Thymus (tissue), 11 donors: ENCODE data around the gene SLC25A45. TPM values are rescaled to one million over a fixed set of nuclear protein-coding genes. Genes with fewer than 3 reads are reported as not detected.
"Not testable (repeated sequence)": the region's sequence is repeated elsewhere in the genome, so short reads cannot be mapped to it uniquely, and the experiment has no call there.

Experiments
- DNase-seq, 9 donors: peaks; one replicate each; pipeline ENCODE4 v3.0.0-alpha.2; 2013; ENCODE audit warnings: low spot score in 9 of 9, low read depth in 6 of 9, missing footprints in 1 of 9
- H3K27ac ChIP-seq, 2 donors: one replicate each; pipeline ENCODE4 v1.5.1; 2013; ENCODE audit warnings: control low read depth in 1 of 2, low read depth in 1 of 2, low read length in 1 of 2, mild to moderate bottlenecking in 1 of 2, moderate library complexity in 1 of 2
- H3K27me3 ChIP-seq, 2 donors: one replicate each; pipeline ENCODE4 v1.5.1; 2013; ENCODE audit warnings: low read length in 1 of 2; ENCODE audit not compliant: control insufficient read depth in 2 of 2, insufficient read depth in 1 of 2
- H3K36me3 ChIP-seq, 2 donors: one replicate each; pipeline ENCODE4 v1.5.1; 2013; ENCODE audit warnings: low read length in 1 of 2, mild to moderate bottlenecking in 1 of 2, moderate library complexity in 1 of 2; ENCODE audit not compliant: control insufficient read depth in 2 of 2, insufficient read depth in 2 of 2
- H3K4me1 ChIP-seq, 2 donors: one replicate each; pipeline ENCODE4 v1.5.1; 2013; ENCODE audit warnings: low read length in 2 of 2; ENCODE audit not compliant: control insufficient read depth in 2 of 2, insufficient read depth in 2 of 2
- H3K4me3 ChIP-seq, 2 donors: one replicate each; pipeline ENCODE4 v1.5.1; 2013; ENCODE audit warnings: low read length in 2 of 2, control low read depth in 1 of 2, mild to moderate bottlenecking in 1 of 2
- H3K9me3 ChIP-seq, 2 donors: one replicate each; pipeline ENCODE4 v1.5.1; 2013; ENCODE audit warnings: low read length in 1 of 2, mild to moderate bottlenecking in 1 of 2; ENCODE audit not compliant: control insufficient read depth in 2 of 2, insufficient read depth in 1 of 2
- WGBS: extraction: QIAGEN DNeasy Blood & Tissue Kit; methylation state at CpG from one replicate; pipeline ENCODE4 v1.1.7; 2013; 5-methylcytosine and 5-hydroxymethylcytosine counted together
- polyA plus RNA-seq: library from polyadenylated mRNA; stranded (reverse); fragments of 200-250 nt; gene quantifications from one replicate; pipeline ENCODE4 v1.2.3, GENCODE V29; 2013
- total RNA-seq: library from RNA; stranded (reverse); fragments of 120-200 nt; gene quantifications from one replicate; pipeline ENCODE4 v1.2.4, GENCODE V29; 2013
- donor health status: healthy.

The SLC25A45 gene
- total and polyA plus RNA-seq, 2 donors, result 8.1 to 35.3 TPM

- H3K4me3 ChIP-seq, result peak overlapping the region; percentile 44 to 49
- H3K27me3 ChIP-seq, result no peaks in the 10 kb centered on the region
- H3K27ac ChIP-seq, result peak overlapping the region; percentile 95 to 98
- H3K9me3 ChIP-seq, result peaks cover 2 to 4% of the 10 kb centered on the region in 2 donors
- peak in 1 of 9 donors; percentile 62 for DNase-seq
- WGBS, result 28% methylated on average over 14 of the region's 14 CpGs
- H3K36me3 ChIP-seq, result peaks cover 10 to 14% of the 10 kb centered on the region in 2 donors
- peaks cover 40 to 63% of the 10 kb centered on the region in 2 donors for H3K4me1 ChIP-seq
These were observed 34.6 kb upstream of the SLC25A45 start for GRCh38 chr11:65416841-65417701.

GRCh38 chr11:65416341-65416824 is 33.9 kb upstream of the SLC25A45 start:
- 6% methylated on average over 18 of the region's 18 CpGs for WGBS
- DNase-seq, result peak in 4 of 9 donors; percentile 76 to 93 (median 88)
- Histone ChIP-seq H3K4me1 (peaks cover 40 to 57% of the 10 kb centered on the region in 2 donors), H3K27me3 (no peaks in the 10 kb centered on the region), H3K9me3 (peaks cover 2% of the 10 kb centered on the region in 2 donors), H3K36me3 (peaks cover 17 to 21% of the 10 kb centered on the region in 2 donors), H3K4me3 (peak overlapping the region; percentile 44 to 49), H3K27ac (peak overlapping the region; percentile 95 to 98)

- no peak for DNase-seq
- Histone ChIP-seq H3K4me1 (peaks cover 36 to 50% of the 10 kb centered on the region in 2 donors), H3K36me3 (peaks cover 23 to 25% of the 10 kb centered on the region in 2 donors), H3K27me3 (no peaks in the 10 kb centered on the region), H3K27ac (no peak overlapping the region), H3K4me3 (peak overlapping the region in 1 of 2 donors; percentile 49), H3K9me3 (peaks cover 0 to 2% of the 10 kb centered on the region in 2 donors)
- 82% methylated on average over 11 of the region's 11 CpGs for WGBS
These were observed 33.3 kb upstream of the SLC25A45 start for GRCh38 chr11:65415499-65416340.

GRCh38 chr11:65414776-65415498 is 32.5 kb upstream of the SLC25A45 start:
- 94% methylated on average over 11 of the region's 11 CpGs for WGBS
- Histone ChIP-seq H3K4me3 (no peak overlapping the region), H3K27ac (no peak overlapping the region), H3K4me1 (peaks cover 29 to 42% of the 10 kb centered on the region in 2 donors), H3K27me3 (no peaks in the 10 kb centered on the region), H3K36me3 (peaks cover 26% of the 10 kb centered on the region in 2 donors), H3K9me3 (peaks cover 0 to 2% of the 10 kb centered on the region in 2 donors)
- no peak for DNase-seq

GRCh38 chr11:65413077-65413664 is 30.7 kb upstream of the SLC25A45 start:
- peaks cover 43% of the 10 kb centered on the region in 2 donors for H3K36me3 ChIP-seq
- peaks cover 14 to 25% of the 10 kb centered on the region in 2 donors for H3K4me1 ChIP-seq
- H3K27ac ChIP-seq, H3K27me3 ChIP-seq, DNase-seq, H3K4me3 ChIP-seq, H3K9me3 ChIP-seq: not testable (repeated sequence)
- 96% methylated on average over 15 of the region's 15 CpGs for WGBS

- Histone ChIP-seq H3K4me1 (peaks cover 11 to 18% of the 10 kb centered on the region in 2 donors), H3K36me3 (peaks cover 43 to 50% of the 10 kb centered on the region in 2 donors), H3K27ac (no peak overlapping the region), H3K4me3 (no peak overlapping the region), H3K27me3 (no peaks in the 10 kb centered on the region), H3K9me3 (no peaks in the 10 kb centered on the region)
- 93% methylated on average over 24 of the region's 24 CpGs for WGBS
- DNase-seq, result no peak
These were observed 30.0 kb upstream of the SLC25A45 start for GRCh38 chr11:65412271-65413076.

GRCh38 chr11:65411681-65412070 is 29.2 kb upstream of the SLC25A45 start:
- Histone ChIP-seq H3K4me3 (no peak overlapping the region), H3K27me3 (no peaks in the 10 kb centered on the region), H3K36me3 (peaks cover 49 to 56% of the 10 kb centered on the region in 2 donors), H3K4me1 (peaks cover 3 to 10% of the 10 kb centered on the region in 2 donors), H3K27ac (no peak overlapping the region), H3K9me3 (no peaks in the 10 kb centered on the region)
- 96% methylated on average over 5 of the region's 5 CpGs for WGBS
- DNase-seq, result no peak
